Erythroblast (primary cell): ENCODE measurements around the gene TMEM119.

Experiments used
- DNase-seq, 2 experiments: peaks; one replicate each; lab custom pipeline; 2025; lab: John Stamatoyannopoulos, UW
- GATA1 ChIP-seq: IDR thresholded peaks from 2 replicates; pipeline ENCODE4 v1.6.1; 2011; ENCODE audit warnings: low read depth, mild to moderate bottlenecking, control low read depth, low read length, moderate library complexity
- POLR2A ChIP-seq: IDR thresholded peaks from 2 replicates; pipeline ENCODE4 v1.6.1; 2011; ENCODE audit warnings: mild to moderate bottlenecking, low read length

The TMEM119 gene

DNA sequence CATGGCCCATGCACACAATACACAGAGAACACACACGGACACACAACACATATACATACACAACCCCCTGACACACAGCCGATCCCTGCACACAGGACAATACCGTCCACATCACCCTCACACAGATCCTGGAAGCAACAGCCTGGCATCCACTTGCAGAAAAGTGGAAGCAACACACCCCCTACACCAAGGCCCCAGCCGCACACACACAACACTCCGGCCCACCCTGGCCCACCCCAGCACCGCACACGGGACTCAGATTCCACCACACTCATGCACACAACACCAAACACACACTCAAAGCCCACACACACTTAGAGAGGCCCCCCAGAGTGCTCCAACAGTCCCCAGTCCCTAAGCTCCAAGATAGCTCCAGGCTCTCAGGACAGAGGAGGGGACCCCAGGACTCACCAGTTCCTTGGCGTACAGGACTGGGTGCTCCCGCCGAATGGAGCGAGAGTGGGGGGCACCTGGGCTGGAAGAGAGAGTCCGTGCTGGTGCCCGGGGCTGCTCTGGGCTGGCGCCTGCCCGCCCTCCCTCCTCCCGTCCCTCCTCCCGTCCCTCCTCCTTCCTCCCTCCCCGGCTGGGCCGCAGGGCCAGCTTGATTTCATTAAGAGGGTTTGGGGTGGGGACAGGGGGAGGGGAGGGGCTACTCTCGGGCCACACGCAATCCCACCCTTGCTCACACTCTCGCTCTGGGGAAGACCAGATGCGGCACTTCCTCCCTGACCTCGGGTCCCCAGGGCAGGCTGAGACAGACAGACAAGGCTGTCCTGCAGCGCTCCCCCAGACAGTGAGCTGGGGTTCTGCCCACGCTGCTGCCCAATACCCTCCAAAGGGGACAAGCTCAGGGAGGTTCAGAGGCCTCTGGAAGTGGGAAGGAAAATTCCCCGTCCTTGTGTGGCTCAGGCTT lies at the start of gene TMEM119:
TSS of gene TMEM119 (minus strand) at position 526 of the 913 bp plus-strand sequence. CDS start 5,701 bp downstream, outside the sequence.
- DNase-seq, result no peak
- TF ChIP-seq GATA1, result no peak
- no peak for TF ChIP-seq POLR2A

- TF ChIP-seq POLR2A (no peak), GATA1 (no peak)
- no peak for DNase-seq
Observed at GRCh38 chr12:108646600-108647579, 49.0 kb upstream of the TMEM119 start.

- TF ChIP-seq POLR2A (no peak), GATA1 (no peak)
- DNase-seq, result no peak
Observed at GRCh38 chr12:108645686-108646599, 48.1 kb upstream of the TMEM119 start.

- TF ChIP-seq POLR2A, result no peak
- TF ChIP-seq GATA1, result no peak
- no peak for DNase-seq
Observed at GRCh38 chr12:108644811-108645120, 46.9 kb upstream of the TMEM119 start.

DNA sequence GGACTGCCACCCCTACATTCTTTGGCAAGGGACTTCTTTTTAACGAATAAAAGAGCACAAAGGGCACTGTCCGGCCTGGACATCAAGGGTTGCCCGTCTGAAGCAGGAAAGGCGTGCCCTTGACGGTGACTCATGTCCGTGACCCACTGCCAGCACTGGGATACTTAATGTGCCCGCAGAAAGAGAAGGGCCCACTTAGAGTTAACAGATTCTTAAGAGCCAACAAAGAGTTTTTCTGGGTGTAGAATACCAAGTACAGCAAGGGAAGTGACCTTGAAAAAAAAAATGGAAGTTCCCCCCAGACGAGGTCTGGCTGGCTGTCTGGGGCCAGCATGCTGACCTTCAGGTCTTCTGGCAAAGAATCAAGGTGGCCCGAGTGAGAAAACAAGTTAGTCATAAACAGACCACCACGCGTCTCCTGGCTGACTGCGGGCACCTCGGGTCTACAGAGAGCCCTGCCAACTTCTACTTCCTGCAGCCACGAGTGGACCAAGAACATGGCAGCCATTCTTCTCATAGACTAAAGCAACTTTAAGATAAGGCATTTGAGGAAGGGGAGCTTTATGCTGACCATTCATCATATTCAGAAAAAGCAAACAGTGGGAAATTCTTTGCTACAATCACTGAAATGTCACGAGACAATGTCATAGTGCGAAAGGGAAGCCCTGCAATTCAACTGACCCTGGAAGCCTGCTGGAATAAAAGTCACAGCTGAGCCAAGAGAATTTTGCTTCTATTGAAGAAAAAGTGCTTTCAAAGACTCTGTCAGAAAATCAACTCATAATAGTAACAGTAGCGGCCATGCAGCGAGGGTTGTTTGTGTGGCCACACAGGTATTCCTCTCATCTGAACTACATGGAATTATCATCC lies 46.3 kb upstream of the TMEM119 start:
- DNase-seq, result no peak
- TF ChIP-seq GATA1 (no peak), POLR2A (no peak)

GRCh38 chr12:108642899-108643654 lies 45.2 kb upstream of the TMEM119 start:
- no peak for TF ChIP-seq POLR2A
- TF ChIP-seq GATA1, result no peak
- DNase-seq, result no peak

DNA sequence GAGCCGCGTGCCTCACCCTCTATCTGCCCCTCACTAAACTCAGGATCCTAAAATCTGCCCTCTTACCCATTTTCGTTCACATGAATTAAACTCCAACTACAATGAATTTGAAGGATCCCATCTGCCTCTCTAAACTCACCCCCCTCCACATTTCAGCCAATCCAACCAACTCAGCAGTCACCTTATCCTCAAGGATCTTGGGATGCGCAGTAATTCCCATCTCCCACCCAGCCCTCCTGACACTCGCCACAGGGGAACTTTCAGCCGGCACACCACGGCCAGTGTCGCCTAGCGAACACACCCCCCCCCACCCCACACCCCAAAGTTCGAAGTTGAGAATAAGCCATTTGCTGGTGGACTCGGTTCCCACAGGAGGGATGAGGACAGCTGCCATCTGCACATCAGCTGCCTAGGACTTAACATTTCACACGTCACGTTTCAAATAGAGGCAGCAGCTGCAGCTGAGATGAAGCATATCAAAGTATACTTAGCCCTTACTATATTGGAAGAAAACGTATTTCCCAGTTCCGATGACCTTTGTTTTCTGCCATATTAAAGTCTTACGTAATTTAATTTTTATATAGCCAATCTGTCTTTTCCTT lies 44.5 kb upstream of the TMEM119 start:
- TF ChIP-seq POLR2A (no peak), GATA1 (no peak)
- no peak for DNase-seq

DNA sequence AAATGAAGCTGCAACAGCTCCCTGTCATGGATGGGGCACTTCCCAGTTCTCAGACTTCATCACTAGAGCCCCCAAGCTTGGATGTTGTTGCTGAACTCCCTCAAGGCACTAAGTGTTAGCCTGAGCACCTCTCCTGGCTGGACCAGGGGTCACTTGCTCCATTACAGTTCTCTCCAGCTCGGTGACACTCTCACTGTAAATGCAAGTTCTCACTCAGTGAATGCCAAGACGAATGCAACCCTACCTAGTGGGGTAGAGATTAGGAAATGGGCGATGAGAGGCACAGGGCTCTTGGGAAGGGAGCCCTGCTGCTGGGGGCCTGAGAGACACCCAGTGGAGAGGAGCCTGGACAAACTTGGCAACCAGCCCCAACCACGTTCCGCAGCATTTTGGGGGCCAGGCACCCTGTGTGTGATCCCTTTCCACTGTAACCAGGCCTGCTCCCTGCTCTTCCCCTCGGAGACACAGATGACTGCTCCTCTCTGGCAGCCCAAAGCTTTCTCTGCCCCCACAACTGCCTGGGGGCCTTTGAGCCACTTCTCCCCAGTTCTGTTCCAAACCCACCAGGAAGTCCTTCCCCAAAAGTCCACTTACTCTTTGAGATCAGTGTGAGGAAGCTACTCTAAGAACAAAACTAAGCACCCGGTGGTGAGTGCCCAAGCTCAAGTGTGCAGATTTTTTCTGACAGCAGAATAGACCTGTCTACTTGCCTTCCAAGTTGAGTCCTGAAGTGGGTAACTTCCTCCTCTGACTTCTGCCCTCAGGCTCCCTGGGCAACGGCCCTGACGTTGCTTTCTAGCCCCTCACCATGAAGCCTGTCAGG lies 43.8 kb upstream of the TMEM119 start:
- DNase-seq, result no peak
- TF ChIP-seq GATA1 (no peak), POLR2A (no peak)

GRCh38 chr12:108640802-108641445 lies 43.0 kb upstream of the TMEM119 start:
- DNase-seq, result peak; percentile 90 to 92
- peak; percentile 23 for TF ChIP-seq GATA1
- peak; percentile 28 for TF ChIP-seq POLR2A
